Psoas muscle (tissue), 8 donors: Measurements from ENCODE around the gene OVOL1. TPM values are rescaled to one million over a fixed set of nuclear protein-coding genes. Genes with fewer than 3 reads are reported as not detected.

Source experiments
- ATAC-seq, 4 donors: fragments of 200-7000 bp; cut with Tn5 transposase; one replicate each; pipeline ENCODE4 v1.9.1; 2020; ENCODE audit warnings: moderate library complexity in 3 of 4, mild to moderate bottlenecking in 2 of 4
- DNase-seq, 2 donors: peaks; one replicate each; pipeline ENCODE4 v3.0.0-alpha.2; 2020
- H3K27ac ChIP-seq: fragments of 200-600 bp; one replicate; pipeline ENCODE4 v1.8.0; 2022
- H3K27me3 ChIP-seq, 3 donors: fragments of 200-600 bp in 1 of 3; one replicate each; pipeline versions ENCODE4 v1.6.1 to v1.8.0; 2013 to 2022; ENCODE audit warnings: low read length in 2 of 3, mild to moderate bottlenecking in 2 of 3, moderate library complexity in 1 of 3; ENCODE audit not compliant: insufficient read depth in 3 of 3
- H3K36me3 ChIP-seq, 2 donors: fragments of 200-600 bp in 1 of 2; one replicate each; pipeline versions ENCODE4 v1.6.1 to v1.8.0; 2013 to 2022; ENCODE audit warnings: low read depth in 1 of 2, mild to moderate bottlenecking in 1 of 2, moderate library complexity in 1 of 2; ENCODE audit not compliant: insufficient read depth in 1 of 2
- H3K4me1 ChIP-seq: fragments of 200-600 bp; one replicate; pipeline ENCODE4 v1.8.0; 2022
- H3K4me3 ChIP-seq: fragments of 200-600 bp; one replicate; pipeline ENCODE4 v1.8.0; 2022; ENCODE audit warnings: mild to moderate bottlenecking
- H3K9me3 ChIP-seq: fragments of 200-600 bp; one replicate; pipeline ENCODE4 v1.8.0; 2022
- WGBS, 3 donors: extraction: QIAGEN DNeasy Blood & Tissue Kit; methylation state at CpG; one replicate each; pipeline versions ENCODE4 v1.1.6 to v1.1.7; 2013; 5-methylcytosine and 5-hydroxymethylcytosine counted together
- intact Hi-C, 2 donors: fragments of 100-400 bp; cut with DNase I; formaldehyde crosslinking; loops; one replicate each; pipeline versions ENCODE4 v1.11.0 to v1.14.2; 2022
- polyA plus RNA-seq, 3 donors: library from polyadenylated mRNA; stranded (reverse); fragments of 200-250 nt; gene quantifications; one replicate each; pipeline ENCODE4 v1.2.3, GENCODE V29; 2013
- total RNA-seq, 4 donors: library from RNA; stranded (reverse); fragmentation: NEBNext Ultra II Directional in 2 of 4; extraction: Animal tissue kit (Norgen Biotek cat#: 25700) in 2 of 4; gene quantifications; one replicate each; pipeline versions ENCODE4 v1.2.1 to v1.2.4, GENCODE V29; 2021 to 2023
- TF ChIP-seq, protein P1 (sequence below): fragments of 200-600 bp; IDR thresholded peaks from one replicate; pipeline ENCODE4 v1.8.0; 2022; ENCODE audit warnings: antibody characterized with exemption
- donor health status: healthy with polysubstance abuse.
- donor health status: DM: no; HTN: no; CAD: no; lungs with moderate emphysema.
- donor health status: Bipolar disorder and iron deficiency.
- donor health status: healthy.
- donor health status: DM: yes; HTN: yes; CAD: no.
- donor health status: DM: no; HTN: no; CAD: no.
- donor health status: DM: no; HTN: no; CAD: no.
- donor health status: DM: yes; HTN: yes; CAD: no.

The OVOL1 gene
- total and polyA plus RNA-seq, 7 donors: 0.01 TPM; not detected in 6

- 78 to 81% (median 81%) methylated on average over 13 of the region's 13 CpGs for WGBS, 3 donors
- intact Hi-C loops: no loop called here
Measured at GRCh38 chr11:65797711-65798110, 10.8 kb downstream of the OVOL1 start.

DNA sequence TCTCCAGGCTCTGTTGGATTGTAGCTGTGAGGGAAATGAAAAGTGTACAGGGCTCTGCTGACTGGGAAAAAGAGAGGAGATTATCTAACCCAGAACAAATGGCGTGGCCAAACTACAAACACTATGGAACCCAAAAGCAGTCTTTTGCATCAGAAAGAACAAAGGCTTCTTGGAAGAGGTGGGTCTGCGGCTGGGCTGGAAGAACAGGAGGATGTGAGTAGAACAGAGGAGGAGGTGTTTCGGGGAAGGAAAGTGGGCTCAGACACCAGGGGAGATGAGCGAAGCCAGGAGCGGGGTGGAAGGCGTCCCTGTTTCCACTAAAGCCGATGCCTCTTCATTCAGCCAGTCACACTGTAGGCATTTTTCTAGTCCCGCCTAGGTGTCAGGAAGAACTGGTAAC lies 12.0 kb downstream of the OVOL1 start:
- TF ChIP-seq, protein P1, sequence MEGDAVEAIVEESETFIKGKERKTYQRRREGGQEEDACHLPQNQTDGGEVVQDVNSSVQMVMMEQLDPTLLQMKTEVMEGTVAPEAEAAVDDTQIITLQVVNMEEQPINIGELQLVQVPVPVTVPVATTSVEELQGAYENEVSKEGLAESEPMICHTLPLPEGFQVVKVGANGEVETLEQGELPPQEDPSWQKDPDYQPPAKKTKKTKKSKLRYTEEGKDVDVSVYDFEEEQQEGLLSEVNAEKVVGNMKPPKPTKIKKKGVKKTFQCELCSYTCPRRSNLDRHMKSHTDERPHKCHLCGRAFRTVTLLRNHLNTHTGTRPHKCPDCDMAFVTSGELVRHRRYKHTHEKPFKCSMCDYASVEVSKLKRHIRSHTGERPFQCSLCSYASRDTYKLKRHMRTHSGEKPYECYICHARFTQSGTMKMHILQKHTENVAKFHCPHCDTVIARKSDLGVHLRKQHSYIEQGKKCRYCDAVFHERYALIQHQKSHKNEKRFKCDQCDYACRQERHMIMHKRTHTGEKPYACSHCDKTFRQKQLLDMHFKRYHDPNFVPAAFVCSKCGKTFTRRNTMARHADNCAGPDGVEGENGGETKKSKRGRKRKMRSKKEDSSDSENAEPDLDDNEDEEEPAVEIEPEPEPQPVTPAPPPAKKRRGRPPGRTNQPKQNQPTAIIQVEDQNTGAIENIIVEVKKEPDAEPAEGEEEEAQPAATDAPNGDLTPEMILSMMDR: no peak
- 80 to 86% (median 80%) methylated on average over 8 of the region's 8 CpGs for WGBS, 3 donors

More at GRCh38 chr11:65797711-65798110, 10.8 kb downstream of the OVOL1 start:
- Histone ChIP-seq H3K9me3 (no peaks in the 10 kb centered on the region), H3K4me1 (no peaks in the 10 kb centered on the region), H3K27me3 (peaks cover 0 to 35% (median under 1%) of the 10 kb centered on the region in 3 donors), H3K27ac (no peak overlapping the region), H3K36me3 (no peaks in the 10 kb centered on the region), H3K4me3 (no peak overlapping the region)
- DNase-seq: no peak
- peak in 1 of 4 donors; percentile 20 for ATAC-seq
- TF ChIP-seq, protein P1: no peak

DNA sequence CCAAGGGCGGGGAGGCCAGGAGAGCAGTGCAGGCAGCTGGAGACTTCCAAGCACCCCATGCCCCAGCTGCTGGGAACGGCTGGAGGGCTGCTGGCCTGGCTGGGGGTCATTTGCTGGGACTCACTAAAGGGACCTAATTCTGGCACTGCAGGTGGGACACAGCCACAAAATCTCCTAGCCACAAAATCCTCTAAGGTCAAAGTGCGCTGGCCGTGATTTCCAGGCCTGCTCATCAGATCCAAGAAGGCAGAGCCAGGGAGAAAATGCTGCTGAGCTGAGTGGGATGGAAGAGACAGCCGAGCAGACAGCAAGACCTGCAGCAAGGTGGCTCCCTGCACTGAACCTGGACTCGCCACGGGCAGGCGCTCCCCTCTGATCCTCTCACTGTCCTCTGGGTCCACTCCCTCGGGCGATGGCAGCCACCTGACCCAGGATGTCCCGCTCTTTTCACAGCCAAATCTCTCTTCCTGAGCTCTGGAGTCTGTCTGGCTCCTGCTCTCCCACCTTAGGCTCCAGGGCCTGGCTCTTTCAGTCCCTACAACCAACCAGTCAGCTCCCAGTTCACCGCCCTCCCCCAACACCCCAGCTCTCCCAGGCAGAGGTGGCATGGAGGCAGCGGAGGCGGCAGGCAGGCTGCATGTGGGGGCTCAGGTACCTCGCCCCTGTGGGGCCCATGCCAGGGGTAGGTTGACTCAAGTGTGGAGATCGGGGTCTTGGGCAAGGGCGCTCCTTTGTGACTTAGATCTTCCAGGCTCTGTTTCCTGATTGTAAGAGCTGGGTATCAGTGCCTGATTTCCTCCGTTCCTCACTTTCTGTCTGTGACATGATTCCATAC lies 14.5 kb downstream of the OVOL1 start:
- Histone ChIP-seq H3K36me3 (no peaks in the 10 kb centered on the region), H3K27ac (no peak overlapping the region), H3K9me3 (no peaks in the 10 kb centered on the region), H3K27me3 (peaks cover 0 to 66% (median 9%) of the 10 kb centered on the region in 3 donors), H3K4me1 (no peaks in the 10 kb centered on the region), H3K4me3 (no peak overlapping the region)
- DNase-seq (no peak), ATAC-seq (no peak)
- intact Hi-C loops: no loop called here
- TF ChIP-seq, protein P1: no peak
- WGBS, 3 donors: 65 to 78% (median 71%) methylated on average over 18 of the region's 18 CpGs

More for the DNA sequence above, 12.0 kb downstream of the OVOL1 start:
- H3K27ac ChIP-seq: no peak overlapping the region
- peaks cover 0 to 47% (median 5%) of the 10 kb centered on the region in 3 donors for H3K27me3 ChIP-seq
- no peaks in the 10 kb centered on the region for H3K4me1 ChIP-seq
- no peak for ATAC-seq
- no peak overlapping the region for H3K4me3 ChIP-seq
- no peak for DNase-seq
- no peaks in the 10 kb centered on the region for H3K36me3 ChIP-seq
- intact Hi-C loops: no loop called here
- no peaks in the 10 kb centered on the region for H3K9me3 ChIP-seq

GRCh38 chr11:65802841-65803240 lies 16.0 kb downstream of the OVOL1 start:
- intact Hi-C loops: no loop called here
- H3K27ac ChIP-seq: no peak overlapping the region
- no peaks in the 10 kb centered on the region for H3K4me1 ChIP-seq
- no peaks in the 10 kb centered on the region for H3K36me3 ChIP-seq
- WGBS, 3 donors: 80% methylated on average over 9 of the region's 9 CpGs
- DNase-seq (peak in 1 of 2 donors; percentile 2), ATAC-seq (no peak)
- no peaks in the 10 kb centered on the region for H3K9me3 ChIP-seq
- peaks cover 0 to 77% (median 9%) of the 10 kb centered on the region in 3 donors for H3K27me3 ChIP-seq
- no peak overlapping the region for H3K4me3 ChIP-seq
- TF ChIP-seq, protein P1: no peak
